Gastroesophageal sphincter (tissue), 3 donors: ENCODE measurements around the gene SEMA3A.

Experiments
- CTCF ChIP-seq, 4 experiments: fragments of 200-600 bp in 2 of 4; fragments of 450-650 bp in 2 of 4; sonication (generic) in 1 of 4; IDR thresholded peaks; one replicate each; pipeline ENCODE4 v1.5.1; 2017 to 2019; ENCODE audit warnings: antibody characterized with exemption in 4 of 4, mild to moderate bottlenecking in 2 of 4, moderate library complexity in 2 of 4
- EP300 ChIP-seq: sonication (generic); formaldehyde crosslinking; IDR thresholded peaks from one replicate; pipeline ENCODE4 v1.6.1; 2017; ENCODE audit warnings: antibody characterized with exemption, mild to moderate bottlenecking
- POLR2A ChIP-seq, 2 donors: fragments of 450-650 bp; IDR thresholded peaks; one replicate each; pipeline ENCODE4 v1.6.1; 2017; ENCODE audit warnings: antibody characterized with exemption in 2 of 2, mild to moderate bottlenecking in 2 of 2, moderate library complexity in 1 of 2

DNA sequence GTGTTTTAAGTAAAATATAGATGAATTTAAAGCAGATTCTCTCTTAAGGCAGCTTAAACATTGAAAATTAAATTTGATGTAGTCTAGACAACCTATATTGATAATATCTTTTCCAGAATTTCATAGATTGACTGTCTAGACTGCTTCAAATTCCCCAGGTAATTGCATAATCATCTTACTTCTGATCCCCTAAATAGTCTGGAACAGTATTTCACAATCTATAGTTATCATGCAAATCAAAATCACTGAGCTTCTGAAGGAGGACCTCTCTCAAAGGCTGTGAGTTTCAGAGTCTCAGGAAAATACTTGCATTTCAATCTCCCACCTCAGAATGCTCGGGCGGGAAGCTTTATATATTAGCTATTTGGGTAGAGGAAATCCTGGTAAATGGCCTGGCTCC, 87.3 kb downstream of the SEMA3A start:
- no peak for TF ChIP-seq POLR2A (IDR thresholded peaks at IDR 0.05)
- TF ChIP-seq EP300, result no peak
- no peak for TF ChIP-seq CTCF (IDR thresholded peaks at IDR 0.05)
